GM23338 (cell line): ENCODE measurements around the gene AQP4. TPM values are rescaled to one million over a fixed set of nuclear protein-coding genes. Genes with fewer than 3 reads are reported as not detected.

Source experiments
- ATAC-seq: fragments of 200-7000 bp; cut with Tn5 transposase; 3 replicates; pipeline ENCODE4 v1.9.1; 2020
- DNase-seq: peaks from one replicate; pipeline ENCODE4 v3.0.0-alpha.2; 2015; ENCODE audit warnings: low spot score
- H2AFZ ChIP-seq: fragments of 200-600 bp; sonication (generic); 2 replicates; pipeline ENCODE4 v1.8.0; 2016; ENCODE audit warnings: antibody characterized with exemption, mild to moderate bottlenecking, moderate library complexity
- H3F3A ChIP-seq: fragments of 200-600 bp; sonication (generic); replicated peaks from 2 replicates; pipeline ENCODE4 v1.8.0; 2017; ENCODE audit warnings: antibody characterized with exemption, mixed run types, low read depth
- H3K27ac ChIP-seq: fragments of 200-600 bp; sonication (generic); 2 replicates; pipeline ENCODE4 v1.6.1; 2016; ENCODE audit warnings: low read depth
- H3K27me3 ChIP-seq: fragments of 200-600 bp; sonication (generic); 2 replicates; pipeline ENCODE4 v1.8.0; 2016; ENCODE audit warnings: mild to moderate bottlenecking, mixed run types, moderate library complexity; ENCODE audit not compliant: insufficient read depth
- H3K36me3 ChIP-seq: fragments of 200-600 bp; sonication (generic); 2 replicates; pipeline ENCODE4 v1.8.0; 2016; ENCODE audit warnings: mild to moderate bottlenecking; ENCODE audit not compliant: insufficient read depth
- H3K4me1 ChIP-seq: fragments of 200-600 bp; sonication (generic); 2 replicates; pipeline ENCODE4 v1.8.0; 2016; ENCODE audit warnings: mild to moderate bottlenecking, moderate library complexity; ENCODE audit not compliant: insufficient read depth
- H3K4me2 ChIP-seq: fragments of 200-600 bp; sonication (generic); 2 replicates; pipeline ENCODE4 v1.7.1; 2017; ENCODE audit warnings: mixed run types
- H3K4me3 ChIP-seq: fragments of 200-600 bp; sonication (generic); 2 replicates; pipeline ENCODE4 v1.6.1; 2016; ENCODE audit warnings: mixed run types
- H3K79me2 ChIP-seq: fragments of 200-600 bp; sonication (generic); replicated peaks from 2 replicates; pipeline ENCODE4 v1.8.0; 2017; ENCODE audit warnings: mild to moderate bottlenecking; ENCODE audit not compliant: insufficient read depth
- H3K9me2 ChIP-seq: fragments of 200-600 bp; sonication (generic); 2 replicates; pipeline ENCODE4 v1.8.0; 2017; ENCODE audit not compliant: insufficient read depth
- H4K20me1 ChIP-seq: fragments of 200-600 bp; sonication (generic); replicated peaks from 2 replicates; pipeline ENCODE4 v1.8.0; 2017; ENCODE audit warnings: mild to moderate bottlenecking; ENCODE audit not compliant: insufficient read depth
- H3K27ac Mint-ChIP-seq: 2 replicates; pipeline ENCODE4 v1.8.0; 2020; ENCODE audit warnings: inconsistent platforms, mild to moderate bottlenecking, moderate library complexity, mixed read lengths
- H3K27me3 Mint-ChIP-seq: 3 replicates; pipeline ENCODE4 v1.8.0; 2022; ENCODE audit warnings: low read depth, mild to moderate bottlenecking, moderate library complexity, mixed read lengths, inconsistent platforms; ENCODE audit not compliant: insufficient read depth, poor library complexity
- H3K36me3 Mint-ChIP-seq: 3 replicates; pipeline ENCODE4 v1.8.0; 2021; ENCODE audit warnings: low read depth, mild to moderate bottlenecking, inconsistent platforms, moderate library complexity, mixed read lengths
- H3K4me1 Mint-ChIP-seq: 3 replicates; pipeline ENCODE4 v1.8.0; 2020; ENCODE audit warnings: mild to moderate bottlenecking, inconsistent platforms, mixed read lengths
- H3K4me3 Mint-ChIP-seq: 3 replicates; pipeline ENCODE4 v1.8.0; 2021; ENCODE audit warnings: moderate library complexity, mild to moderate bottlenecking, inconsistent platforms, mixed read lengths
- H3K9me3 Mint-ChIP-seq: 3 replicates; pipeline ENCODE4 v1.8.0; 2020; ENCODE audit warnings: moderate library complexity, mild to moderate bottlenecking, inconsistent platforms, mixed read lengths
- CREB1 ChIP-seq: fragments of 250-450 bp; sonication (Bioruptor Pico); IDR thresholded peaks from 2 replicates; pipeline ENCODE4 v1.5.0; 2020; ENCODE audit warnings: low read depth, mild to moderate bottlenecking, moderate library complexity
- CTCF ChIP-seq, 2 experiments: fragments of 200-600 bp in 1 of 2; sonication (generic) in 1 of 2; conservative IDR thresholded peaks; 2 replicates each; pipeline versions ENCODE4 v1.5.1 to v1.6.1; 2016 to 2017; ENCODE audit warnings: antibody characterized with exemption in 2 of 2, low read depth in 2 of 2, mild to moderate bottlenecking in 2 of 2, moderate library complexity in 1 of 2
- ETS1 ChIP-seq: IDR thresholded peaks from 2 replicates; pipeline ENCODE4 v1.6.1; 2016; ENCODE audit warnings: antibody characterized with exemption
- EZH2 ChIP-seq: fragments of 200-600 bp; sonication (generic); IDR thresholded peaks from one replicate; pipeline ENCODE4 v1.8.0; 2017; ENCODE audit warnings: antibody characterized with exemption, mild to moderate bottlenecking, low read depth; ENCODE audit not compliant: unreplicated experiment
- EZH2phosphoT487 ChIP-seq: fragments of 200-600 bp; sonication (generic); IDR thresholded peaks from one replicate; pipeline ENCODE4 v1.8.1; 2018; ENCODE audit warnings: antibody characterized with exemption; ENCODE audit not compliant: unreplicated experiment
- JUNB ChIP-seq: IDR thresholded peaks from one replicate; pipeline ENCODE4 v1.6.1; 2016; ENCODE audit warnings: antibody characterized with exemption; ENCODE audit not compliant: unreplicated experiment
- NANOG ChIP-seq: IDR thresholded peaks from 2 replicates; pipeline ENCODE4 v1.6.1; 2016; ENCODE audit warnings: antibody characterized with exemption, borderline replicate concordance
- POLR2AphosphoS5 ChIP-seq: IDR thresholded peaks from 2 replicates; pipeline ENCODE4 v1.6.1; 2016; ENCODE audit warnings: antibody characterized with exemption, low read depth
- REST ChIP-seq: IDR thresholded peaks from one replicate; pipeline ENCODE4 v1.6.1; 2018; ENCODE audit warnings: antibody characterized with exemption; ENCODE audit not compliant: unreplicated experiment
- STAT1 ChIP-seq: IDR thresholded peaks from one replicate; pipeline ENCODE4 v1.6.1; 2016; ENCODE audit warnings: antibody characterized with exemption; ENCODE audit not compliant: unreplicated experiment
- ZNF114 ChIP-seq: fragments of 250-450 bp; sonication (Bioruptor Pico); IDR thresholded peaks from 2 replicates; pipeline ENCODE4 v1.5.0; 2020; ENCODE audit warnings: mild to moderate bottlenecking, moderate library complexity
- ZNF331 ChIP-seq: fragments of 250-450 bp; sonication (Bioruptor Pico); IDR thresholded peaks from 2 replicates; pipeline ENCODE4 v1.5.0; 2020; ENCODE audit warnings: low read depth, mild to moderate bottlenecking, moderate library complexity
- ZNF462 ChIP-seq: fragments of 250-450 bp; sonication (Bioruptor Pico); IDR thresholded peaks from 2 replicates; pipeline ENCODE4 v1.5.0; 2020; ENCODE audit warnings: mild to moderate bottlenecking, moderate library complexity
- polyA plus RNA-seq: library from polyadenylated mRNA; unstranded; fragments of >200 nt; fragmentation: Nextera tagmentation; extraction: Ambion mirVana; gene quantifications from 2 replicates; pipeline ENCODE4 v1.2.1, GENCODE V29; 2016
- total RNA-seq: library from RNA; depleted of rRNA; stranded (reverse); fragments of >200 nt; shearing (Covaris generic); gene quantifications from 2 replicates; pipeline ENCODE4 v1.2.3, GENCODE V29; 2014

AQP4 gene
- total and polyA plus RNA-seq, 2 experiments from 2014 or later, result 1.1 to 3.8 TPM

- TF ChIP-seq NANOG (no peak), POLR2AphosphoS5 (no peak), EZH2phosphoT487 (no peak), CTCF (conservative IDR thresholded peaks at IDR 0.05; ENCODE audit: low read depth in 2 of 2) (no peak), CREB1 (CRISPR knock-in tag) (no peak), EZH2 (no peak), STAT1 (no peak), ZNF331 (CRISPR knock-in tag) (no peak), REST (no peak), ZNF114 (CRISPR knock-in tag) (no peak), JUNB (no peak), ETS1 (no peak), ZNF462 (CRISPR knock-in tag) (no peak)
- no peak overlapping the region for H3K4me3 ChIP-seq
- Mint-ChIP-seq H3K4me3 (no peak overlapping the region), H3K27me3 (no peaks in the 10 kb centered on the region), H3K36me3 (peaks cover 7% of the 10 kb centered on the region; the same call in 2 of the 3 replicates), H3K4me1 (peaks cover 6% of the 10 kb centered on the region; the same call in 2 of the 3 replicates), H3K9me3 (peaks cover 10% of the 10 kb centered on the region), H3K27ac (no peak overlapping the region)
- no peaks in the 10 kb centered on the region for H3K27me3 ChIP-seq
- no peaks in the 10 kb centered on the region for H3K79me2 ChIP-seq
- H2AFZ ChIP-seq, result no peak overlapping the region
- no peak overlapping the region for H3K4me2 ChIP-seq
- H3K4me1 ChIP-seq, result peaks cover 12% of the 10 kb centered on the region
- ATAC-seq (no peak), DNase-seq (no peak)
- no peak overlapping the region for H3K27ac ChIP-seq
- no peaks in the 10 kb centered on the region for H4K20me1 ChIP-seq
- no peaks in the 10 kb centered on the region for H3K9me2 ChIP-seq
- no peaks in the 10 kb centered on the region for H3K36me3 ChIP-seq
- no peaks in the 10 kb centered on the region for H3F3A ChIP-seq
Observed at GRCh38 chr18:26818461-26818860, 47.0 kb downstream of the AQP4 start.
